CD14-positive monocyte (primary cell): ENCODE results near the gene SEPTIN14. TPM values are rescaled to one million over a fixed set of nuclear protein-coding genes. Genes with fewer than 3 reads are reported as not detected.

ENCODE experiments used
- DNase-seq, 3 donors: peaks; one replicate each; pipeline ENCODE4 v3.0.0-alpha.2; 2011 to 2022
- H2AFZ ChIP-seq: 2 replicates; pipeline ENCODE4 v1.6.0; 2012; ENCODE audit warnings: mild to moderate bottlenecking, low read depth, low read length, inconsistent platforms; ENCODE audit not compliant: insufficient read depth, poor library complexity, severe bottlenecking
- H3K27ac ChIP-seq, 2 donors: 1 replicate in 1 of 2; 2 replicates in 1 of 2; pipeline ENCODE4 v1.5.1; 2012 to 2013; ENCODE audit warnings: low read length in 2 of 2, control low read depth in 1 of 2, inconsistent platforms in 1 of 2, low read depth in 1 of 2, mild to moderate bottlenecking in 1 of 2
- H3K27me3 ChIP-seq, 2 donors: one replicate each; pipeline versions ENCODE4 v1.6.0 to v1.6.1; 2011 to 2013; ENCODE audit warnings: low read length in 2 of 2; ENCODE audit not compliant: control insufficient read depth in 2 of 2, insufficient read depth in 2 of 2
- H3K36me3 ChIP-seq, 2 donors: replicated peaks in 1 of 2; 1 replicate in 1 of 2; 2 replicates in 1 of 2; pipeline versions ENCODE4 v1.5.1 to v1.6.1; 2012 to 2013; ENCODE audit warnings: low read length in 2 of 2, control low read depth in 1 of 2, inconsistent platforms in 1 of 2, mild to moderate bottlenecking in 1 of 2; ENCODE audit not compliant: insufficient read depth in 2 of 2, control insufficient read depth in 1 of 2
- H3K4me1 ChIP-seq, 2 donors: 1 replicate in 1 of 2; 2 replicates in 1 of 2; pipeline versions ENCODE4 v1.5.1 to v1.6.1; 2012 to 2013; ENCODE audit warnings: low read length in 2 of 2, control low read depth in 1 of 2, inconsistent platforms in 1 of 2, mild to moderate bottlenecking in 1 of 2, moderate library complexity in 1 of 2; ENCODE audit not compliant: insufficient read depth in 2 of 2, control insufficient read depth in 1 of 2
- H3K4me2 ChIP-seq: replicated peaks from 2 replicates; pipeline ENCODE3; 2012; ENCODE audit warnings: low read length, moderate library complexity, mild to moderate bottlenecking; ENCODE audit not compliant: poor library complexity, severe bottlenecking; ENCODE audit errors: extremely low read depth
- H3K4me3 ChIP-seq, 3 experiments: fragments of 200-600 bp in 1 of 3; sonication (generic) in 1 of 3; replicated peaks in 1 of 3; 1 replicate in 2 of 3; 2 replicates in 1 of 3; pipeline ENCODE4 v1.5.1; 2011 to 2013; ENCODE audit warnings: low read length in 3 of 3, mild to moderate bottlenecking in 3 of 3, control low read depth in 2 of 3, low read depth in 2 of 3, inconsistent platforms in 1 of 3, moderate library complexity in 1 of 3
- H3K79me2 ChIP-seq: 2 replicates; pipeline ENCODE4 v1.6.0; 2012; ENCODE audit warnings: mild to moderate bottlenecking, control low read depth, inconsistent platforms, low read length, moderate library complexity; ENCODE audit not compliant: insufficient read depth
- H3K9ac ChIP-seq: 2 replicates; pipeline ENCODE4 v1.6.0; 2017; ENCODE audit warnings: low read length, mild to moderate bottlenecking; ENCODE audit not compliant: insufficient read depth, poor library complexity, severe bottlenecking
- H3K9me3 ChIP-seq, 2 donors: replicated peaks in 1 of 2; 1 replicate in 1 of 2; 2 replicates in 1 of 2; pipeline versions ENCODE4 v1.5.1 to v1.6.1; 2012 to 2013; ENCODE audit warnings: low read length in 2 of 2, control low read depth in 1 of 2; ENCODE audit not compliant: control insufficient read depth in 1 of 2, insufficient read depth in 1 of 2
- H4K20me1 ChIP-seq: 2 replicates; pipeline ENCODE4 v1.6.0; 2012; ENCODE audit warnings: mild to moderate bottlenecking, low read length, control low read depth, moderate library complexity; ENCODE audit not compliant: insufficient read depth
- H3K27ac Mint-ChIP-seq, 7 donors: one replicate each; pipeline ENCODE4 v1.8.0; 2020; ENCODE audit warnings: mild to moderate bottlenecking in 7 of 7, mixed read lengths in 7 of 7, moderate library complexity in 6 of 7, inconsistent platforms in 2 of 7
- H3K27me3 Mint-ChIP-seq, 3 donors: one replicate each; pipeline ENCODE4 v1.8.0; 2021 to 2022; ENCODE audit warnings: low read depth in 3 of 3, mild to moderate bottlenecking in 3 of 3, mixed read lengths in 3 of 3, moderate library complexity in 3 of 3, inconsistent platforms in 1 of 3
- H3K36me3 Mint-ChIP-seq, 2 donors: one replicate each; pipeline ENCODE4 v1.8.0; 2020; ENCODE audit warnings: mixed read lengths in 2 of 2, inconsistent platforms in 1 of 2, mild to moderate bottlenecking in 1 of 2
- H3K4me1 Mint-ChIP-seq: one replicate; pipeline ENCODE4 v1.8.0; 2020; ENCODE audit warnings: mild to moderate bottlenecking, mixed read lengths
- H3K4me3 Mint-ChIP-seq, 2 donors: one replicate each; pipeline ENCODE4 v1.8.0; 2020; ENCODE audit warnings: mild to moderate bottlenecking in 2 of 2, mixed read lengths in 2 of 2, moderate library complexity in 1 of 2
- H3K9me3 Mint-ChIP-seq, 7 donors: one replicate each; pipeline ENCODE4 v1.8.0; 2020 to 2022; ENCODE audit warnings: mixed read lengths in 7 of 7, mild to moderate bottlenecking in 6 of 7, moderate library complexity in 6 of 7, inconsistent platforms in 2 of 7
- CTCF ChIP-seq: fragments of 200-600 bp; IDR thresholded peaks from one replicate; pipeline ENCODE4 v1.8.0; 2022; ENCODE audit warnings: antibody characterized with exemption, mild to moderate bottlenecking
- WGBS: methylation state at CpG from one replicate; pipeline ENCODE4 v1.1.5; 2013; ENCODE audit warnings: missing lambda C conversion rate; ENCODE audit not compliant: insufficient coverage; 5-methylcytosine and 5-hydroxymethylcytosine counted together
- intact Hi-C, 2 donors: fragments of 100-400 bp; cut with micrococcal nuclease; formaldehyde crosslinking; loops; one replicate each; pipeline versions ENCODE4 v1.15.0 to v1.15.1; 2023
- polyA plus RNA-seq, 3 donors: library from polyadenylated mRNA; depleted of rRNA in 1 of 3; unstranded in 2 of 3; stranded (reverse) in 1 of 3; fragments of 300-500 nt in 2 of 3; fragments of >200 nt in 1 of 3; fragmentation: Illumina TruSeq in 2 of 3; gene quantifications; 1 replicate in 2 of 3; 2 replicates in 1 of 3; pipeline ENCODE4 v1.2.3, GENCODE V29; 2012 to 2021

SEPTIN14 gene
- polyA plus RNA-seq, 3 donors: not detected

GRCh38 chr7:55878691-55879090, 16.1 kb upstream of the SEPTIN14 start:
- 100% methylated on average over 1 of the region's 3 CpGs for WGBS
- DNase-seq: no peak
- Mint-ChIP-seq H3K4me1 (peaks cover 3% of the 10 kb centered on the region), H3K27ac (no peak overlapping the region), H3K4me3 (no peak overlapping the region), H3K9me3 (peaks cover 0 to 5% (median under 1%) of the 10 kb centered on the region in 7 donors), H3K36me3 (no peaks in the 10 kb centered on the region), H3K27me3 (peaks cover 2 to 7% (median 3%) of the 10 kb centered on the region in 3 donors)
- H3K27ac ChIP-seq: no peak overlapping the region
- TF ChIP-seq CTCF: no peak
- no peak overlapping the region for H3K9ac ChIP-seq
- H4K20me1 ChIP-seq: no peaks in the 10 kb centered on the region
- no peak overlapping the region for H3K4me3 ChIP-seq
- no peak overlapping the region for H2AFZ ChIP-seq
- H3K4me1 ChIP-seq: no peaks in the 10 kb centered on the region
- no peaks in the 10 kb centered on the region for H3K79me2 ChIP-seq
- no peak overlapping the region for H3K4me2 ChIP-seq
- no peaks in the 10 kb centered on the region for H3K9me3 ChIP-seq
- intact Hi-C loops: no loop called here
- H3K36me3 ChIP-seq: no peaks in the 10 kb centered on the region
- no peaks in the 10 kb centered on the region for H3K27me3 ChIP-seq

- Mint-ChIP-seq H3K9me3 (peaks cover 0 to 13% (median 2%) of the 10 kb centered on the region in 7 donors), H3K27me3 (peaks cover 2 to 7% (median 5%) of the 10 kb centered on the region in 3 donors), H3K27ac (no peak overlapping the region), H3K4me1 (peaks cover 3% of the 10 kb centered on the region), H3K4me3 (no peak overlapping the region), H3K36me3 (no peaks in the 10 kb centered on the region)
- no peak overlapping the region for H3K4me2 ChIP-seq
- no peaks in the 10 kb centered on the region for H4K20me1 ChIP-seq
- no peaks in the 10 kb centered on the region for H3K4me1 ChIP-seq
- DNase-seq: no peak
- H2AFZ ChIP-seq: no peak overlapping the region
- no peak overlapping the region for H3K27ac ChIP-seq
- no peaks in the 10 kb centered on the region for H3K36me3 ChIP-seq
- TF ChIP-seq CTCF: no peak
- intact Hi-C loops: no loop called here
- H3K9me3 ChIP-seq: no peaks in the 10 kb centered on the region
- no peak overlapping the region for H3K9ac ChIP-seq
- H3K79me2 ChIP-seq: no peaks in the 10 kb centered on the region
- WGBS: no CpG with 5 or more reads among the region's 6 CpGs
- no peaks in the 10 kb centered on the region for H3K27me3 ChIP-seq
- no peak overlapping the region for H3K4me3 ChIP-seq
Observed at GRCh38 chr7:55877308-55877707, 14.8 kb upstream of the SEPTIN14 start.
